ENCODE data around the gene MYOG. TPM values are rescaled to one million over a fixed set of nuclear protein-coding genes. Genes with fewer than 3 reads are reported as not detected.

MYOG gene
- total and polyA plus RNA-seq, 7 donors, result not detected

GRCh38 chr1:203049077-203049476 lies 36.7 kb downstream of the MYOG start:
- intact Hi-C loops (cut with DNase I), result no loop called here
- no peaks in the 10 kb centered on the region for H3K9me3 ChIP-seq
- WGBS, 2 donors, result 75 to 84% methylated on average over 4 of the region's 4 CpGs

DNA sequence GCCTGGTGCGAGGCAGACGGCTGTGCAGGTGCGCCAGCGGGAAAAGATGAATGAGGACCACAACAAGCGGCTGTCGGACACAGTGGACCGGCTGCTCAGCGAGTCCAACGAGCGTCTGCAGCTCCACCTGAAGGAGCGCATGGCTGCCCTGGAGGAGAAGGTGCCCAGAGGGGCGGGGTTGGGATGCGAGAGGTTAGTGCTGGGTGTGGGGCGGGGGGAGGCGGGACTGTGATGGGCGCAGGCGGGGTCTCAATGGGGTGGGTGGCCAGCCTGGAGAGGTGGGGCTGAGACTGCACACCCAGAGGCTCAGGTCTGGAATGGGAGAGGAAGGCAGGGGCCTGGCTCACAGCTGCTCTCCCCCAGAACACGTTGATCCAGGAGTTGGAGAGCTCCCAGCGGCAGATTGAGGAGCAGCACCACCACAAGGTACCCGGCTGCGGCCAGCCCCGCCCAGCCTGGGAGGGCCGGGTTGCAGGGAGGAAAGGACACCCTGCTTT lies 37.2 kb downstream of the MYOG start:
- WGBS, 2 donors, result 33 to 72% methylated on average over 23 of the region's 23 CpGs
- intact Hi-C loops (cut with DNase I), result no loop called here
- no peaks in the 10 kb centered on the region for H3K27me3 ChIP-seq

More at GRCh38 chr1:203049077-203049476, 36.7 kb downstream of the MYOG start:
- Histone ChIP-seq H3K27ac (no peak overlapping the region), H3K4me1 (peaks cover 0 to 14% (median 5%) of the 10 kb centered on the region in 4 donors), H3K4me3 (no peak overlapping the region), H3K27me3 (no peaks in the 10 kb centered on the region), H3K36me3 (peaks cover 0 to 3% (median 0%) of the 10 kb centered on the region in 4 donors)
- DNase-seq, result no peak
- no peak for TF ChIP-seq CTCF (IDR thresholded peaks at IDR 0.05)
- no peak for TF ChIP-seq POLR2A (IDR thresholded peaks at IDR 0.05)
- TF ChIP-seq POLR2AphosphoS5 (IDR thresholded peaks at IDR 0.05), result no peak
- no peak for TF ChIP-seq EP300 (IDR thresholded peaks at IDR 0.05)

DNA sequence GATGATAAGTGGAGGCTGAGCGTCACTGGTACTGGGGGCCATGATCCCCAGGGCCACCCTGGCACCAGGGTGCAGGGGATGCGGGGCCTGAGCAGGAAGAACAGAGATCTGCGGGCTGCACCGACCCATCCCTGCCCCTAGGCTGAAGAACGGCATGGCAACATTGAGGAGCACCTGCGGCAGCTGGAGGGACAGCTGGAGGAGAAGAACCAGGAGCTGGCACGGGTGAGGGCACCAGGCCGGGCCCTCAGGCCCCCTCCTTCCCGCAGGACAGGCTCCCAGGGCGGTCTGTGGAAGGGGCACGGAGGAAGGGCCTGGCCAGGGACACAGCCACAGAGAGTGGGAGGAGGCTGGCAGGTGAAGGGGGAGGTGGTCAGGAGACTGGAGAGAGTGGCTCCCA lies 37.7 kb downstream of the MYOG start:
- intact Hi-C loops (cut with DNase I), result no loop called here
- 83 to 92% methylated on average over 11 of the region's 11 CpGs for WGBS, 2 donors
- Histone ChIP-seq H3K36me3 (peaks cover 0 to 3% (median 0%) of the 10 kb centered on the region in 4 donors), H3K4me3 (no peak overlapping the region), H3K27me3 (no peaks in the 10 kb centered on the region), H3K9me3 (no peaks in the 10 kb centered on the region), H3K4me1 (peaks cover 0 to 14% (median 5%) of the 10 kb centered on the region in 4 donors), H3K27ac (no peak overlapping the region)
- TF ChIP-seq CTCF (IDR thresholded peaks at IDR 0.05) (no peak), EP300 (IDR thresholded peaks at IDR 0.05) (no peak), POLR2AphosphoS5 (IDR thresholded peaks at IDR 0.05) (no peak), POLR2A (IDR thresholded peaks at IDR 0.05) (no peak)
- DNase-seq, result no peak

More for the DNA sequence above, 37.2 kb downstream of the MYOG start:
- TF ChIP-seq POLR2A (IDR thresholded peaks at IDR 0.05) (no peak), EP300 (IDR thresholded peaks at IDR 0.05) (no peak), CTCF (IDR thresholded peaks at IDR 0.05) (no peak), POLR2AphosphoS5 (IDR thresholded peaks at IDR 0.05) (no peak)
- no peak overlapping the region for H3K27ac ChIP-seq
- H3K4me3 ChIP-seq, result no peak overlapping the region
- peaks cover 0 to 14% (median 5%) of the 10 kb centered on the region in 4 donors for H3K4me1 ChIP-seq
- H3K9me3 ChIP-seq, result no peaks in the 10 kb centered on the region
- H3K36me3 ChIP-seq, result peaks cover 0 to 3% (median 0%) of the 10 kb centered on the region in 4 donors
- DNase-seq, result no peak

- H3K4me3 ChIP-seq, result no peak overlapping the region
- 65 to 71% methylated on average over 15 of the region's 15 CpGs for whole genome bisulfite sequencing, 2 donors
- no peaks in the 10 kb centered on the region for H3K9me3 ChIP-seq
- intact Hi-C loops (cut with DNase I), result no loop called here
- peaks cover 0 to 3% (median 0%) of the 10 kb centered on the region in 4 donors for H3K36me3 ChIP-seq
- H3K4me1 ChIP-seq, result peaks cover 0 to 14% (median 5%) of the 10 kb centered on the region in 4 donors
- peak overlapping the region in 1 of 4 donors; percentile 18 for H3K27ac ChIP-seq
- no peak for TF ChIP-seq POLR2A (IDR thresholded peaks at IDR 0.05)
- no peak for TF ChIP-seq EP300 (IDR thresholded peaks at IDR 0.05)
- no peak for TF ChIP-seq CTCF (IDR thresholded peaks at IDR 0.05)
- no peak for TF ChIP-seq POLR2AphosphoS5 (IDR thresholded peaks at IDR 0.05)
- no peaks in the 10 kb centered on the region for H3K27me3 ChIP-seq
- DNase-seq, result no peak
Observed at GRCh38 chr1:203046984-203047630, 38.7 kb downstream of the MYOG start.
